ENCODE data around the gene CCM2L.

DNA sequence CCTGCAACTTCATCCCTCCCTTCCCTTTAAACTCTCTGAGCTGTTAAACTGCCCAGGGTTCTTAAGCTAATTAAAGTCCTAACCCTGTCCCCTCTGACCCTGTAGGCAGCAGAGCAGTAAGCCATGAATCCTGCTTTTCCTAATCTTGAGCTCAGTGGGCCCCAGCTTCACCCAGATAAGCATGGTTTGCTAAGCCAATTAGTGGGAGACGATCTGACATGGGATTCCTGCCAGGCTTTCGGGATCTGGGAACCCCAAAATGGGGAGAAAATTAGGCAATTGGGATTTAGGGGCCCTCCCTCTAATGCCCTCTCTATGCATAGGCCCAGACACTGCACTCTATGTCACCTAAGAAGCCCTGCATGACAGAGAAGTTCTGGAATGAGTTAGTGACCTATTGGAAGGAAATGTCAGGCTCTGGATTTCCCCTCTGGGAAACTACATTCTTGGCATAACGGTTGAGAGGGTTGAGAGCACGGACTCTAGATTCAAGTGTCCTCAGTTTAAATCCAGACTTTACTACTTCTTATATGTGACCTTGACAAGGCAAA lies 37.7 kb upstream of the CCM2L start:
- TF ChIP-seq, protein P1, sequence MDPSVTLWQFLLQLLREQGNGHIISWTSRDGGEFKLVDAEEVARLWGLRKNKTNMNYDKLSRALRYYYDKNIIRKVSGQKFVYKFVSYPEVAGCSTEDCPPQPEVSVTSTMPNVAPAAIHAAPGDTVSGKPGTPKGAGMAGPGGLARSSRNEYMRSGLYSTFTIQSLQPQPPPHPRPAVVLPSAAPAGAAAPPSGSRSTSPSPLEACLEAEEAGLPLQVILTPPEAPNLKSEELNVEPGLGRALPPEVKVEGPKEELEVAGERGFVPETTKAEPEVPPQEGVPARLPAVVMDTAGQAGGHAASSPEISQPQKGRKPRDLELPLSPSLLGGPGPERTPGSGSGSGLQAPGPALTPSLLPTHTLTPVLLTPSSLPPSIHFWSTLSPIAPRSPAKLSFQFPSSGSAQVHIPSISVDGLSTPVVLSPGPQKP (IDR thresholded peaks at IDR 0.05; ENCODE audit: borderline replicate concordance, low read depth, low read length): no peak
- TF ChIP-seq, protein P2, sequence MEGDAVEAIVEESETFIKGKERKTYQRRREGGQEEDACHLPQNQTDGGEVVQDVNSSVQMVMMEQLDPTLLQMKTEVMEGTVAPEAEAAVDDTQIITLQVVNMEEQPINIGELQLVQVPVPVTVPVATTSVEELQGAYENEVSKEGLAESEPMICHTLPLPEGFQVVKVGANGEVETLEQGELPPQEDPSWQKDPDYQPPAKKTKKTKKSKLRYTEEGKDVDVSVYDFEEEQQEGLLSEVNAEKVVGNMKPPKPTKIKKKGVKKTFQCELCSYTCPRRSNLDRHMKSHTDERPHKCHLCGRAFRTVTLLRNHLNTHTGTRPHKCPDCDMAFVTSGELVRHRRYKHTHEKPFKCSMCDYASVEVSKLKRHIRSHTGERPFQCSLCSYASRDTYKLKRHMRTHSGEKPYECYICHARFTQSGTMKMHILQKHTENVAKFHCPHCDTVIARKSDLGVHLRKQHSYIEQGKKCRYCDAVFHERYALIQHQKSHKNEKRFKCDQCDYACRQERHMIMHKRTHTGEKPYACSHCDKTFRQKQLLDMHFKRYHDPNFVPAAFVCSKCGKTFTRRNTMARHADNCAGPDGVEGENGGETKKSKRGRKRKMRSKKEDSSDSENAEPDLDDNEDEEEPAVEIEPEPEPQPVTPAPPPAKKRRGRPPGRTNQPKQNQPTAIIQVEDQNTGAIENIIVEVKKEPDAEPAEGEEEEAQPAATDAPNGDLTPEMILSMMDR (conservative IDR thresholded peaks at IDR 0.05; ENCODE audit: low read depth, low read length): no peak
- TF ChIP-seq RAD21 (IDR thresholded peaks at IDR 0.05; ENCODE audit: low read length) (no peak), BHLHE40 (IDR thresholded peaks at IDR 0.05; ENCODE audit: low read depth, low read length) (no peak), MXI1 (IDR thresholded peaks at IDR 0.05; ENCODE audit: borderline replicate concordance, low read depth, low read length) (no peak), MAFK (IDR thresholded peaks at IDR 0.05; ENCODE audit: low read depth, low read length) (no peak), POLR2A (IDR thresholded peaks at IDR 0.05; ENCODE audit: low read depth, low read length) (no peak), FOS (IDR thresholded peaks at IDR 0.05; ENCODE audit: low read depth, low read length) (no peak), MAZ (IDR thresholded peaks at IDR 0.05; ENCODE audit: borderline replicate concordance, low read depth, low read length) (no peak), SMC3 (IDR thresholded peaks at IDR 0.05; ENCODE audit: low read depth, low read length) (no peak), CEBPB (IDR thresholded peaks at IDR 0.05; ENCODE audit: low read depth, low read length) (no peak), RFX5 (IDR thresholded peaks at IDR 0.05; ENCODE audit: low read depth, low read length) (no peak), RCOR1 (IDR thresholded peaks at IDR 0.05; ENCODE audit: insufficient replicate concordance, low read length) (no peak)
- TF ChIP-seq, protein P3, sequence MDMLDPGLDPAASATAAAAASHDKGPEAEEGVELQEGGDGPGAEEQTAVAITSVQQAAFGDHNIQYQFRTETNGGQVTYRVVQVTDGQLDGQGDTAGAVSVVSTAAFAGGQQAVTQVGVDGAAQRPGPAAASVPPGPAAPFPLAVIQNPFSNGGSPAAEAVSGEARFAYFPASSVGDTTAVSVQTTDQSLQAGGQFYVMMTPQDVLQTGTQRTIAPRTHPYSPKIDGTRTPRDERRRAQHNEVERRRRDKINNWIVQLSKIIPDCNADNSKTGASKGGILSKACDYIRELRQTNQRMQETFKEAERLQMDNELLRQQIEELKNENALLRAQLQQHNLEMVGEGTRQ (IDR thresholded peaks at IDR 0.05; ENCODE audit: low read depth, low read length): no peak
